ENCODE data around the gene MOB4.
"Not testable (repeated sequence)": the region's sequence is repeated elsewhere in the genome, so short reads cannot be mapped to it uniquely, and the experiment has no call there.

Gene MOB4

GRCh38 chr2:197515739-197516392, at the start of gene MOB4:
Gene MOB4 (plus strand): TSS chr2:197516066. CDS start chr2:197516087, 21 bp downstream.
- DNase-seq (ENCODE audit: low read depth), result peak; percentile 60

- DNase-seq (ENCODE audit: low read depth), result no peak
Measured at GRCh38 chr2:197472166-197472565, 43.7 kb upstream of the MOB4 start.

GRCh38 chr2:197477797-197478196, 38.1 kb upstream of the MOB4 start:
- no peak for DNase-seq (ENCODE audit: low read depth)

GRCh38 chr2:197480165-197481036, 35.5 kb upstream of the MOB4 start:
- DNase-seq (ENCODE audit: low read depth), result no peak

GRCh38 chr2:197484248-197484647, 31.6 kb upstream of the MOB4 start:
- not testable (repeated sequence) for DNase-seq (ENCODE audit: low read depth)

GRCh38 chr2:197486175-197486574, 29.7 kb upstream of the MOB4 start:
- DNase-seq (ENCODE audit: low read depth), result no peak

- DNase-seq (ENCODE audit: low read depth), result no peak
Measured at GRCh38 chr2:197487385-197487784, 28.5 kb upstream of the MOB4 start.

GRCh38 chr2:197495433-197496134, 20.3 kb upstream of the MOB4 start:
- no peak for DNase-seq (ENCODE audit: low read depth)

- no peak for DNase-seq (ENCODE audit: low read depth)
Measured at GRCh38 chr2:197496695-197497094, 19.2 kb upstream of the MOB4 start.

GRCh38 chr2:197497326-197497725, 18.5 kb upstream of the MOB4 start:
- DNase-seq (ENCODE audit: low read depth), result no peak

GRCh38 chr2:197498235-197498936, 17.5 kb upstream of the MOB4 start:
- DNase-seq (ENCODE audit: low read depth), result no peak

- no peak for DNase-seq (ENCODE audit: low read depth)
Measured at GRCh38 chr2:197498937-197499593, 16.8 kb upstream of the MOB4 start.

- DNase-seq (ENCODE audit: low read depth), result peak; percentile 96
Measured at GRCh38 chr2:197499594-197500502, 16.0 kb upstream of the MOB4 start, which contains the start of the genes HSPD1 and HSPE1. Gene HSPD1 (minus strand): TSS chr2:197499840. CDS start chr2:197498848, 992 bp downstream. Gene HSPE1 (plus strand): TSS chr2:197500379. CDS start chr2:197500437, 58 bp downstream.

- DNase-seq (ENCODE audit: low read depth), result no peak
Measured at GRCh38 chr2:197500503-197501131, 15.2 kb upstream of the MOB4 start.

GRCh38 chr2:197502201-197502600, 13.7 kb upstream of the MOB4 start:
- no peak for DNase-seq (ENCODE audit: low read depth)

- DNase-seq (ENCODE audit: low read depth), result no peak
Measured at GRCh38 chr2:197502685-197503084, 13.2 kb upstream of the MOB4 start.

GRCh38 chr2:197504000-197504399, 11.9 kb upstream of the MOB4 start:
- DNase-seq (ENCODE audit: low read depth), result no peak

- no peak for DNase-seq (ENCODE audit: low read depth)
Measured at GRCh38 chr2:197504512-197504911, 11.4 kb upstream of the MOB4 start.

- no peak for DNase-seq (ENCODE audit: low read depth)
Measured at GRCh38 chr2:197506658-197507057, 9.2 kb upstream of the MOB4 start.

GRCh38 chr2:197513915-197514314, 2.0 kb upstream of the MOB4 start:
- DNase-seq (ENCODE audit: low read depth), result no peak
